ENCODE data around the gene PCDHGA5. TPM values are rescaled to one million over a fixed set of nuclear protein-coding genes. Genes with fewer than 3 reads are reported as not detected.
"Not testable (repeated sequence)": the region's sequence is repeated elsewhere in the genome, so short reads cannot be mapped to it uniquely, and the experiment has no call there.

Gene PCDHGA5
- polyA plus RNA-seq, 1 donor from 2014 or later = not detected

GRCh38 chr5:141362719-141363118 lies 1.2 kb upstream of the PCDHGA5 start:
- H3K4me3 Mint-ChIP-seq = peak overlapping the region; percentile 14 to 91 (median 42)
- peaks cover 53% of the 10 kb centered on the region for H3K27me3 Mint-ChIP-seq
- H3K27ac Mint-ChIP-seq = peak overlapping the region; percentile 36 to 87 (median 67)

GRCh38 chr5:141366016-141366896 lies 2.3 kb downstream of the PCDHGA5 start:
- Mint-ChIP-seq H3K27ac (peak overlapping the region in 2 of 3 donors; percentile 50 to 56), H3K27me3 (peaks cover 38% of the 10 kb centered on the region), H3K9me3 (peaks cover 4 to 27% (median 14%) of the 10 kb centered on the region in 3 donors), H3K4me1 (peaks cover 6 to 12% (median 8%) of the 10 kb centered on the region in 3 donors), H3K36me3 (peaks cover 2% of the 10 kb centered on the region), H3K4me3 (peak overlapping the region in 1 of 4 donors; percentile 12)

More at GRCh38 chr5:141362719-141363118, 1.2 kb upstream of the PCDHGA5 start:
- Mint-ChIP-seq H3K36me3 (peaks cover 3% of the 10 kb centered on the region), H3K4me1 (peaks cover 5 to 17% (median 10%) of the 10 kb centered on the region in 3 donors), H3K9me3 (peaks cover 12 to 40% (median 20%) of the 10 kb centered on the region in 3 donors)

- peaks cover 8 to 14% (median 13%) of the 10 kb centered on the region in 3 donors for H3K9me3 Mint-ChIP-seq
- H3K36me3 Mint-ChIP-seq = peaks cover 4% of the 10 kb centered on the region
- H3K4me3 Mint-ChIP-seq = peak within 1 kb of the TSS; percentile 88 to 97 (median 92)
- peak within 1 kb of the TSS; percentile 67 to 74 (median 72) for H3K27ac Mint-ChIP-seq
- peaks cover 35% of the 10 kb centered on the region for H3K27me3 Mint-ChIP-seq
- peaks cover 2 to 5% (median 4%) of the 10 kb centered on the region in 3 donors for H3K4me1 Mint-ChIP-seq
These were observed 6.3 kb downstream of the PCDHGA5 start, which contains the start of gene PCDHGB3 for GRCh38 chr5:141369994-141370848. Gene PCDHGB3, plus strand, starts transcription at chr5:141370242. Its CDS starts 153 bp downstream, at chr5:141370395.

GRCh38 chr5:141371572-141372475 lies 7.9 kb downstream of the PCDHGA5 start:
- Mint-ChIP-seq H3K36me3 (peaks cover 7% of the 10 kb centered on the region), H3K27me3 (peaks cover 23% of the 10 kb centered on the region), H3K4me1 (peaks cover 2 to 5% (median 4%) of the 10 kb centered on the region in 3 donors), H3K9me3 (peaks cover 6 to 17% (median 11%) of the 10 kb centered on the region in 3 donors), H3K4me3 (peak overlapping the region in 2 of 4 donors; percentile 15 to 55), H3K27ac (no peak overlapping the region)

GRCh38 chr5:141373673-141374317 lies 9.8 kb downstream of the PCDHGA5 start, which contains the start of gene PCDHGA6:
Gene PCDHGA6, plus strand, starts transcription at chr5:141373891. Its CDS starts 193 bp downstream, at chr5:141374084.
- Mint-ChIP-seq H3K9me3 (peaks cover 6 to 15% (median 11%) of the 10 kb centered on the region in 3 donors), H3K27ac (peak within 1 kb of the TSS in 1 of 3 donors; percentile 65), H3K27me3 (peaks cover 21% of the 10 kb centered on the region), H3K4me3 (peak within 1 kb of the TSS in 3 of 4 donors; percentile 27 to 79 (median 63)), H3K36me3 (peaks cover 7% of the 10 kb centered on the region), H3K4me1 (peaks cover 2 to 5% (median 4%) of the 10 kb centered on the region in 3 donors)

GRCh38 chr5:141374627-141375026 lies 10.7 kb downstream of the PCDHGA5 start:
- H3K27me3 Mint-ChIP-seq = peaks cover 22% of the 10 kb centered on the region
- H3K4me1 Mint-ChIP-seq = peaks cover 2 to 5% (median 4%) of the 10 kb centered on the region in 3 donors
- H3K4me3 Mint-ChIP-seq = peak overlapping the region in 1 of 4 donors; percentile 27
- H3K9me3 Mint-ChIP-seq = peaks cover 8 to 15% (median 11%) of the 10 kb centered on the region in 3 donors
- no peak overlapping the region for H3K27ac Mint-ChIP-seq
- H3K36me3 Mint-ChIP-seq = peaks cover 7% of the 10 kb centered on the region

GRCh38 chr5:141375444-141376155 lies 11.6 kb downstream of the PCDHGA5 start:
- H3K9me3 Mint-ChIP-seq = peaks cover 8 to 15% (median 11%) of the 10 kb centered on the region in 3 donors
- not testable (repeated sequence) for H3K27ac Mint-ChIP-seq, H3K4me3 Mint-ChIP-seq, H3K4me1 Mint-ChIP-seq, H3K36me3 Mint-ChIP-seq
- peaks cover 22% of the 10 kb centered on the region for H3K27me3 Mint-ChIP-seq

GRCh38 chr5:141382469-141383294 lies 18.7 kb downstream of the PCDHGA5 start, which contains the start of gene PCDHGA7:
Gene PCDHGA7, plus strand, starts transcription at chr5:141382742. Its CDS starts 158 bp downstream, at chr5:141382900.
- Mint-ChIP-seq H3K4me3 (peak within 1 kb of the TSS; percentile 81 to 94 (median 90)), H3K4me1 (peaks cover 0 to 2% (median 2%) of the 10 kb centered on the region in 3 donors), H3K36me3 (peaks cover 1% of the 10 kb centered on the region), H3K27me3 (peaks cover 26% of the 10 kb centered on the region), H3K27ac (peak within 1 kb of the TSS in 2 of 3 donors; percentile 19 to 76), H3K9me3 (peaks cover 4 to 15% (median 8%) of the 10 kb centered on the region in 3 donors)

GRCh38 chr5:141383345-141383744 lies 19.4 kb downstream of the PCDHGA5 start:
- Mint-ChIP-seq H3K4me1 (peaks cover 0 to 2% (median 2%) of the 10 kb centered on the region in 3 donors), H3K9me3 (peaks cover 4 to 16% (median 8%) of the 10 kb centered on the region in 3 donors), H3K27me3 (peaks cover 26% of the 10 kb centered on the region), H3K4me3 (peak overlapping the region in 2 of 4 donors; percentile 81 to 92), H3K27ac (peak overlapping the region in 1 of 3 donors; percentile 31), H3K36me3 (peaks cover 1% of the 10 kb centered on the region)

- Mint-ChIP-seq H3K9me3 (peaks cover 4 to 23% (median 8%) of the 10 kb centered on the region in 3 donors), H3K27ac (no peak overlapping the region), H3K36me3 (peaks cover 1% of the 10 kb centered on the region), H3K27me3 (peaks cover 28% of the 10 kb centered on the region), H3K4me3 (no peak overlapping the region), H3K4me1 (peaks cover 0 to 4% (median 2%) of the 10 kb centered on the region in 3 donors)
These were observed 20.7 kb downstream of the PCDHGA5 start for GRCh38 chr5:141384471-141385267.

- Mint-ChIP-seq H3K9me3 (peaks cover 8 to 33% (median 9%) of the 10 kb centered on the region in 3 donors), H3K27me3 (peaks cover 37% of the 10 kb centered on the region), H3K27ac (peak within 1 kb of the TSS in 2 of 3 donors; percentile 16 to 67), H3K4me3 (peak within 1 kb of the TSS; percentile 43 to 83 (median 60))
- H3K36me3 Mint-ChIP-seq, H3K4me1 Mint-ChIP-seq: not testable (repeated sequence)
These were observed 23.8 kb downstream of the PCDHGA5 start, which contains the start of gene PCDHGB4 for GRCh38 chr5:141387557-141388311. Gene PCDHGB4, plus strand, starts transcription at chr5:141387698. Its CDS starts 187 bp downstream, at chr5:141387885.

Measured in IgD-negative memory B cell (primary cell).